ENCODE measurements around the gene GDPD2.
"Not testable (repeated sequence)": the region's sequence is repeated elsewhere in the genome, so short reads cannot be mapped to it uniquely, and the experiment has no call there.

GDPD2 gene

GRCh38 chrX:70422851-70423341 lies at the start of gene GDPD2:
GDPD2 (plus strand) TSS chrX:70423314; CDS start chrX:70424985, 1,671 bp downstream.
- peak; percentile 57 for DNase-seq

GRCh38 chrX:70386235-70386634 lies 36.9 kb upstream of the GDPD2 start:
- no peak for DNase-seq

GRCh38 chrX:70398899-70399298 lies 24.2 kb upstream of the GDPD2 start:
- DNase-seq, result no peak

GRCh38 chrX:70400181-70400580 lies 22.9 kb upstream of the GDPD2 start:
- not testable (repeated sequence) for DNase-seq

GRCh38 chrX:70402721-70403120 lies 20.4 kb upstream of the GDPD2 start:
- DNase-seq, result no peak

GRCh38 chrX:70405003-70405402 lies 18.1 kb upstream of the GDPD2 start:
- DNase-seq, result no peak

- DNase-seq, result no peak
Observed at GRCh38 chrX:70410921-70411320, 12.2 kb upstream of the GDPD2 start.

GRCh38 chrX:70411475-70411874 lies 11.6 kb upstream of the GDPD2 start:
- no peak for DNase-seq

- peak; percentile 18 for DNase-seq
Observed at GRCh38 chrX:70421618-70422017, 1.5 kb upstream of the GDPD2 start.

- no peak for DNase-seq
Observed at GRCh38 chrX:70423936-70424675, 992 bp downstream of the GDPD2 start.

GRCh38 chrX:70424801-70425200 lies 1.7 kb downstream of the GDPD2 start:
- DNase-seq, result no peak

- DNase-seq, result no peak
Observed at GRCh38 chrX:70426286-70427278, 3.5 kb downstream of the GDPD2 start.

- no peak for DNase-seq
Observed at GRCh38 chrX:70427365-70427764, 4.3 kb downstream of the GDPD2 start.

- no peak for DNase-seq
Observed at GRCh38 chrX:70429759-70430158, 6.6 kb downstream of the GDPD2 start.

GRCh38 chrX:70432936-70433847 lies 10.1 kb downstream of the GDPD2 start:
- DNase-seq, result no peak

- peak; percentile 64 for DNase-seq
Observed at GRCh38 chrX:70433848-70434351, 10.8 kb downstream of the GDPD2 start.

GRCh38 chrX:70434352-70434866 lies 11.3 kb downstream of the GDPD2 start:
- DNase-seq, result peak; percentile 78

GRCh38 chrX:70434914-70435586 lies 11.9 kb downstream of the GDPD2 start:
- no peak for DNase-seq

- no peak for DNase-seq
Observed at GRCh38 chrX:70436343-70436742, 13.2 kb downstream of the GDPD2 start.

GRCh38 chrX:70437011-70437410 lies 13.9 kb downstream of the GDPD2 start:
- no peak for DNase-seq

GRCh38 chrX:70437921-70438665 lies 15.0 kb downstream of the GDPD2 start:
- DNase-seq, result no peak

Data from midbrain (tissue), 1 donor.